Natural killer cell (primary cell): Measurements from ENCODE around the gene ARL5B. TPM values are rescaled to one million over a fixed set of nuclear protein-coding genes. Genes with fewer than 3 reads are reported as not detected.

Experiments
- ATAC-seq, 3 donors: fragments of 150-1000 bp in 2 of 3; fragments of 200-7000 bp in 1 of 3; cut with Tn5 transposase; 1 replicate in 1 of 3; 2 replicates in 2 of 3; pipeline ENCODE4 v1.10.0; 2021; ENCODE audit warnings: mild to moderate bottlenecking in 2 of 3, moderate library complexity in 2 of 3
- DNase-seq, 2 donors: peaks; one replicate each; pipeline versions ENCODE4 v3.0.0 to v3.0.0-alpha.2; 2013 to 2021; ENCODE audit warnings: mixed read lengths in 1 of 2
- H3K27ac ChIP-seq: one replicate; pipeline ENCODE4 v1.5.1; 2013; ENCODE audit warnings: mild to moderate bottlenecking, low read length
- H3K27me3 ChIP-seq: one replicate; pipeline ENCODE4 v1.6.1; 2013; ENCODE audit warnings: low read length; ENCODE audit not compliant: control insufficient read depth, insufficient read depth
- H3K36me3 ChIP-seq: one replicate; pipeline ENCODE4 v1.6.1; 2013; ENCODE audit warnings: low read length; ENCODE audit not compliant: control insufficient read depth, insufficient read depth
- H3K4me1 ChIP-seq: one replicate; pipeline ENCODE4 v1.6.1; 2013; ENCODE audit warnings: low read length; ENCODE audit not compliant: control insufficient read depth, insufficient read depth
- H3K4me3 ChIP-seq: one replicate; pipeline ENCODE4 v1.5.1; 2013; ENCODE audit warnings: low read length
- H3K9me3 ChIP-seq: one replicate; pipeline ENCODE4 v1.6.1; 2013; ENCODE audit warnings: low read length; ENCODE audit not compliant: control insufficient read depth, insufficient read depth
- H3K27ac Mint-ChIP-seq, 2 donors: one replicate each; pipeline ENCODE4 v1.8.0; 2022; ENCODE audit warnings: mild to moderate bottlenecking in 2 of 2, mixed read lengths in 2 of 2, moderate library complexity in 1 of 2
- H3K27me3 Mint-ChIP-seq, 2 donors: one replicate each; pipeline ENCODE4 v1.8.0; 2022; ENCODE audit warnings: low read depth in 2 of 2, mixed read lengths in 2 of 2
- H3K36me3 Mint-ChIP-seq: one replicate; pipeline ENCODE4 v1.8.0; 2022; ENCODE audit warnings: mixed read lengths
- H3K4me1 Mint-ChIP-seq, 2 donors: one replicate each; pipeline ENCODE4 v1.8.0; 2022; ENCODE audit warnings: mixed read lengths in 2 of 2
- H3K4me3 Mint-ChIP-seq: one replicate; pipeline ENCODE4 v1.8.0; 2022; ENCODE audit warnings: mild to moderate bottlenecking, moderate library complexity, mixed read lengths
- H3K9me3 Mint-ChIP-seq, 2 donors: one replicate each; pipeline ENCODE4 v1.8.0; 2022; ENCODE audit warnings: mixed read lengths in 2 of 2
- WGBS: methylation state at CpG from one replicate; pipeline ENCODE4 v1.1.7; 2013; ENCODE audit warnings: missing lambda C conversion rate; ENCODE audit not compliant: insufficient coverage; 5-methylcytosine and 5-hydroxymethylcytosine counted together
- intact Hi-C: fragments of 100-400 bp; cut with micrococcal nuclease; formaldehyde crosslinking; loops from one replicate; pipeline ENCODE4 v1.14.2; 2022
- total RNA-seq, 4 donors: library from RNA; stranded (reverse); fragments of 120-200 nt in 1 of 4; gene quantifications; one replicate each; pipeline versions ENCODE4 v1.2.3 to v1.2.4, GENCODE V29; 2013 to 2022
- TF ChIP-seq, protein P1 (sequence below): fragments of 200-600 bp; IDR thresholded peaks from one replicate; pipeline ENCODE4 v1.8.0; 2022; ENCODE audit warnings: antibody characterized with exemption

ARL5B gene, protein sequence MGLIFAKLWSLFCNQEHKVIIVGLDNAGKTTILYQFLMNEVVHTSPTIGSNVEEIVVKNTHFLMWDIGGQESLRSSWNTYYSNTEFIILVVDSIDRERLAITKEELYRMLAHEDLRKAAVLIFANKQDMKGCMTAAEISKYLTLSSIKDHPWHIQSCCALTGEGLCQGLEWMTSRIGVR
- 10 to 100 TPM; 19.1 to 25.9 (median 20.8) TPM for total RNA-seq
- 16.8 TPM for total RNA-seq (2013)

- Histone ChIP-seq H3K27me3 (no peaks in the 10 kb centered on the region), H3K27ac (peak within 1 kb of the TSS; percentile 98), H3K36me3 (peaks cover 1% of the 10 kb centered on the region), H3K4me3 (peak within 1 kb of the TSS; percentile 78), H3K9me3 (no peaks in the 10 kb centered on the region), H3K4me1 (peaks cover 15% of the 10 kb centered on the region)
- H3K4me1 Mint-ChIP-seq: peaks cover 29 to 42% of the 10 kb centered on the region in 2 donors
- WGBS: under 1% methylated on average over 72 of the region's 72 CpGs
- H3K36me3 Mint-ChIP-seq: no peaks in the 10 kb centered on the region
- intact Hi-C loops: loop anchor here (1.0 to 10.0 kb wide), 2 partner anchors 8 to 1634 kb away; partner anchors contain the start of gene NSUN6
- ATAC-seq (peak; percentile 93 to 99 (median 94)), DNase-seq (peak; percentile 91 to 98)
- no peaks in the 10 kb centered on the region for H3K27me3 Mint-ChIP-seq
- TF ChIP-seq, protein P1, sequence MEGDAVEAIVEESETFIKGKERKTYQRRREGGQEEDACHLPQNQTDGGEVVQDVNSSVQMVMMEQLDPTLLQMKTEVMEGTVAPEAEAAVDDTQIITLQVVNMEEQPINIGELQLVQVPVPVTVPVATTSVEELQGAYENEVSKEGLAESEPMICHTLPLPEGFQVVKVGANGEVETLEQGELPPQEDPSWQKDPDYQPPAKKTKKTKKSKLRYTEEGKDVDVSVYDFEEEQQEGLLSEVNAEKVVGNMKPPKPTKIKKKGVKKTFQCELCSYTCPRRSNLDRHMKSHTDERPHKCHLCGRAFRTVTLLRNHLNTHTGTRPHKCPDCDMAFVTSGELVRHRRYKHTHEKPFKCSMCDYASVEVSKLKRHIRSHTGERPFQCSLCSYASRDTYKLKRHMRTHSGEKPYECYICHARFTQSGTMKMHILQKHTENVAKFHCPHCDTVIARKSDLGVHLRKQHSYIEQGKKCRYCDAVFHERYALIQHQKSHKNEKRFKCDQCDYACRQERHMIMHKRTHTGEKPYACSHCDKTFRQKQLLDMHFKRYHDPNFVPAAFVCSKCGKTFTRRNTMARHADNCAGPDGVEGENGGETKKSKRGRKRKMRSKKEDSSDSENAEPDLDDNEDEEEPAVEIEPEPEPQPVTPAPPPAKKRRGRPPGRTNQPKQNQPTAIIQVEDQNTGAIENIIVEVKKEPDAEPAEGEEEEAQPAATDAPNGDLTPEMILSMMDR: no peak
- H3K9me3 Mint-ChIP-seq: no peaks in the 10 kb centered on the region
- H3K27ac Mint-ChIP-seq: peak within 1 kb of the TSS; percentile 94 to 100
- peak within 1 kb of the TSS; percentile 99 for H3K4me3 Mint-ChIP-seq
Observed at GRCh38 chr10:18659125-18659818, at the start of gene ARL5B. TSS of gene ARL5B (plus strand) at chr10:18659431. CDS start at chr10:18659638, 207 bp downstream.

DNA sequence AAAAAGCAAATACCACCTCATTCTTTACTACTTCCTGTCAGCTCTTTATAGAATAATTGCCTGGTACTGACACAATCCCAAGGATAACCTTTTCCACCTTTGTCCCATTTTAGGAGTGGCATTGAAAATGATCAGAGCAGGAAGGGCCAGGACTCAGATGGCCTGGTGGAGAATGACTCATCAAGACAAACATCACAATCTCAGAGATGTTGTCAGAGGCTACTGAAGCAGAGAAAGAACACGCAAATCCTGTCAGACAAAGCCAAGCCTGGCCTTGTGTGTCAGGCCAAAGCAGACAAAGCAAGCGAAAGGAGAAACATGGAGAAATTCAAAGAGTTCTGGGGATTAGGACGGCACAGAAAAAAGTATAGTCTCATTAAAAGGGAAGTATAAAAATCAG is 48.7 kb upstream of the ARL5B start:
- Mint-ChIP-seq H3K27ac (peak overlapping the region in 1 of 2 donors; percentile 20), H3K27me3 (no peaks in the 10 kb centered on the region), H3K9me3 (no peaks in the 10 kb centered on the region), H3K36me3 (peaks cover 7% of the 10 kb centered on the region), H3K4me1 (no peaks in the 10 kb centered on the region), H3K4me3 (no peak overlapping the region)
- intact Hi-C loops: no loop called here
- H3K27me3 ChIP-seq: no peaks in the 10 kb centered on the region
- whole genome bisulfite sequencing: 98% methylated on average over 3 of the region's 3 CpGs
- no peaks in the 10 kb centered on the region for H3K4me1 ChIP-seq
- DNase-seq: no peak
- no peak overlapping the region for H3K4me3 ChIP-seq
- H3K36me3 ChIP-seq: peaks cover 15% of the 10 kb centered on the region
- ATAC-seq: no peak
- TF ChIP-seq, protein P1: no peak
- H3K27ac ChIP-seq: no peak overlapping the region
- H3K9me3 ChIP-seq: no peaks in the 10 kb centered on the region

DNA sequence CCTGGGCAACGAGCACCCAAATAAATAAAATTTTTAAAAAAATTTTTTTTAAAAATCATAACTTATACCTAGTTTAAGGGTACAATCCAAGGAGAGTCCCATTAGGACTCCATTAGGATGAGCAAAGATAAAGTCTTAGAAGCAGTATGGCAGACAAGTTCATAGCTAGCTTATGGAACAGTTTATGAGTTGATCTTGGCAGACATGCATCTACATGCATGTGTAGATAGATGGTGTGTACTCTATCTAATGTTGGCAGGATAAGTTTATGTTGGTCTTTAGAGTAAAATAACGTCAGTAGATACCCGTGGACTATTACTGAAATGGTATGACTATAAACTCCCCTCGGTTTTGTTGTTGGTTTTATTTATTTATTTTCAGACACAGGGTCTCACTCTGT is 48.1 kb upstream of the ARL5B start:
- no peak overlapping the region for H3K27ac Mint-ChIP-seq
- peaks cover 7% of the 10 kb centered on the region for H3K36me3 Mint-ChIP-seq
- no peaks in the 10 kb centered on the region for H3K4me1 Mint-ChIP-seq
- intact Hi-C loops: no loop called here
- no peak overlapping the region for H3K27ac ChIP-seq
- no peaks in the 10 kb centered on the region for H3K27me3 ChIP-seq
- H3K9me3 Mint-ChIP-seq: no peaks in the 10 kb centered on the region
- ATAC-seq: no peak
- WGBS: 100% methylated on average over 3 of the region's 4 CpGs
- H3K36me3 ChIP-seq: peaks cover 17% of the 10 kb centered on the region
- no peaks in the 10 kb centered on the region for H3K9me3 ChIP-seq
- no peak overlapping the region for H3K4me3 ChIP-seq
- H3K4me1 ChIP-seq: no peaks in the 10 kb centered on the region
- TF ChIP-seq, protein P1: no peak
- H3K4me3 Mint-ChIP-seq: no peak overlapping the region
- no peak for DNase-seq
- H3K27me3 Mint-ChIP-seq: no peaks in the 10 kb centered on the region
